HG03442 (cell line): ENCODE data around the gene HHATL.
"Not testable (repeated sequence)": the region's sequence is repeated elsewhere in the genome, so short reads cannot be mapped to it uniquely, and the experiment has no call there.

ENCODE experiments used
- ATAC-seq: cut with Tn5 transposase; IDR thresholded peaks from one replicate; pipeline ENCODE4 v1.9.1; 2021; ENCODE audit warnings: mild to moderate bottlenecking, moderate library complexity; ENCODE audit not compliant: unreplicated experiment

Gene HHATL

DNA sequence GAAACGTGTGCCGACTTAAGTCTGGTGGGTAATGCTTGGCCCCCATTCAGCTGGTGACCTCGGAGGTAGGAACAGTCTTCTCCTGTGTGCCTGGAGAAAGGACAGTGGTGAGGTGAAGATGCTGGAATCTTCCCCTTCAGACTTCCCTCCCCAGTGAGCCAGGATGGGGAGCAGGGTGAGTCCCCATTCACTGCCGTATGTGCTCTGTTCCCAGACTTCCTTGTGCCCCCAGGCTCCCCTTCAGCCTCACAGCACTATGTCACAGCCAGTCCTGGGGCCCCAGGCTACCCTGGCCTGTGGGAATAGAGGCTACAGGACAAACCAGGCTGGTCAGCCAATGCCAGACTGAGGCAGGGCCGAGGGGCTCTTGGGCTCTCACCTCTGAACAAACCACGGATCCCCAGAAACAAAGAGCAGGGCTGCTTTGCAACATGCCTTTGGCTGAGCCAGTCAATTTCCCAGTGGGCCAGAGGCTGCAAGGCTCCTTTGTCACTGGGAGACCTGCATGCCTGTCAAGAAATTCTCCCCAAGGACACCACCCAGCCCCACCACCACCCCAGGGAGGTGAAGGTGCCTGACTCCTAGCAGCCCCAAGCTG lies 31.8 kb upstream of the HHATL start:
- no peak for ATAC-seq

DNA sequence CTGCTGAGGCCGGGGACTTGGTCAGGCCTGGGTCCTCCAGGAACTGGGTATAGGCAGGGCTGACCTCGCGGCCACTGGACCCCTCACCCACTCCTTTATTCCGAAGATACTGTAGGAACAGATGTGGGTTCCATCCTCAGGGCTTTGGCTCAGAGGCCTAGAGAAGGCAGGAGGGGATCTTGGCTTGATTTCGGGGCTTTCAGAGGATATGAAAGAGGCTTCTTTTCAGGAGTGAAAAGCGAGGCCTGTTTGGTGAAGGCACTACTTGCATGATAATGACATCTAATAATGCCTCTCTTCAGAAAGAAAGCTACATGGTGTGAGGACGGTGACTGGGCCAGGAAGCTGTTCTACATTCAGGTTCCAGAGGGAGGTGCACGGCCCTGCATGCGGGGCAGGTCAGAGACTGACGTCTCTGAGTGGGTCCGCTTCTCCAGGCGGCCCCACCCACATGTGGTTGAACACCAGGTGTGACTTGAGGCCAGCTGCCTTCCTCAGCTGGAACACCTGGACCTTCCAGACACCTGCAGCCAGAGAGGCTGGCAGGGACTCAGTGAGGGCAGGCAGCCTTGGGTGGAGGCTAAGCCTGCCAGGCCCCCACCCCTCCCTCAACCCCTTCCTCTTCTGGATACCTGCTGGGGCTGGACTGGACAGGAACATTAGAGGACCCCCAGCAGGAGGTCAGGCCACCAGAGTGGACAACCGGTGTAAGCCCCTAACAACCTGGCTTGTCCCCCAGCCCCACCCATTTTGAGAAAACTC lies 31.1 kb upstream of the HHATL start:
- no peak for ATAC-seq

DNA sequence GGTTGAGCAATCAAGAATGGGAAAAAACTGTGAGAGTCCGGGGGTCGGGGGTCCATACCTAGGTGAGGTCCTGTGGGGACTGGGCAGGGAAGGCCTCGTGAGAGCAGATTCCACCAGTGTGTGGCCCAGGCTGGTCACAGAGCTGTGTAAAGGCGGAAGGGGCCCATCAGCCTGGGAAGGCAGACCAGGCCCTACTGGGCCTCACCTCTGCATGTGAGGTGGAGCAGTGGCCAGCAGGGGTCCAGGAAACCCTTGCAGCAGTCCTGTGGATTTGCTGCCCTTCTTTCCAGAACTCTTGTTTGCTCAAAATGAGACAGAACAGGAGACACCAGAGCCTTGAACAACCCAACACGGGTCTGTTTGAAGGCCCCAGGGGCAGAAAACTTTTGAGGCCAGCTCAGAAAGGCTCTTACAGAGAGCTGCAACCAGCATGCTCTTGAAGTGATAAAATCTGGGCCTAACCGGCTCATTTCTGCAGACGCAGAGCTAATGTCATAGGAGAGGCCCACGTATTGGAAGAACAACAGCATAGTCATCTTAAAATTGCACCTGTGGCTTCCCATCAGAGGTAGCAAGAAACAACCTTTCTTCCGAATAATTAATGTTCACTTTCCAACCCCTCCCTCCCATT lies 30.3 kb upstream of the HHATL start:
- no peak for ATAC-seq

DNA sequence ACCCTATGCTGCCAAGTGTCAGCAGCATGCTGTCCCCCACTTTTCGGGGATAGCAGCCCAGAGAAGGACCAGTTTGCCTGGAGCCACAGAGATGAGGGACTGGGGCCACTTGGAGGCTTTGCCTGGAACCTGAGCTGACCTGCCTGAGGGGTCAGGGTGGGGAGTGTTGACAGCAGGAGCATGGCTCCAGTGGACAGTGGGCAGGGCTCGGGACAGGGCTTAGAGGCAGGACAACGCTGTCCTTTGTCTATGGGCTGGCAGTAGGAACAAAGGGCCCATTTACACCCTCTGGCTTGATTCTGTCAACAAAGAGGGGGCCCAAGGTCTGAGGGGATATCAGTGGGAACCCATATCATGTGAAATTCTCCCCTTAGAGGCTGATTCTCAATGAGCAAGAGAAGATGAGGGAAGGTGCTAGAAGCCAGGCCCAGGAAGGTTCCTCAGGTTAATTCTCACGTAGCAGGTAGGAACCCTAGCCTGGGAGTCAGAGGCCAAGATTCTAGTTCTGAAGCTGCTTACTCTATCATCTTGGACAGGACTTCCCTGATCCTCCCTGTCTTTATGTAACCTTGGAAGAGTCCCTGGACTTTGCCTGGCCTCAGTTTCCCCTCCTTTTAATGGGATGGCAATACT lies 29.7 kb upstream of the HHATL start:
- ATAC-seq: no peak

DNA sequence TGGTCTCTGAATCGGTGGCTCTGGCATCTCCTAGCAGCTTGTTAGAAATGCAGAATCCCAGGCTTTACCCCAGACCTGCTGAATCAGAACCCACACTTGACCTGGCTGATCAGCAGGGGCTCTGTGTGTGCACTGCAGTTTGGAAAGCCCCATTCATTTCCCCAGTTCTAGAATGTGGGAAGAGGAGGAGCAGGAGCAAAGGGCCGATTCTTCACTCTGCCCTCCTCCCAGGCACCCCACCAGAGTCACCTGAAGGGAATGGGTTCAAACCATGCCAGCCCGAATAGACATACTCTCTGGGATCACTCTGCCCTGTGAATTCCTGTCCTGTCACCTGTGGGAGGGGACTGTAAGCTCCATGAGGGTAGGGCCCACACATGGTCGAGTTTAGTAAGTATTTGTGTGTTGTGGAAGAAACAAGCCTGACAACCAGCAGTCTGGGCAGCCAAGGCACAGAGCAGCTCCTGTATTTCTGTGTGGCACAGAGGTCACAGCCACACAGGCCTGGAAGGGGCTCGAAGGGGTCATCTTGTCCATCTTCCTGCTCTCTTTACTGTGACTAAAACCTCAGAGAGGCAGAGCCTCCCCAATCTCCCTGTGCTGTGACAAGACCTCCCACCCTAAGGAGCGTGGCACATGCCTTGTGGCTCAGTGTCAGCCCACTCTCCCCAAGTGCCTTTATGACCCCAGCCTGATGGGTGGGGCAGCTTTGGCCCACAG lies 29.0 kb upstream of the HHATL start:
- no peak for ATAC-seq

DNA sequence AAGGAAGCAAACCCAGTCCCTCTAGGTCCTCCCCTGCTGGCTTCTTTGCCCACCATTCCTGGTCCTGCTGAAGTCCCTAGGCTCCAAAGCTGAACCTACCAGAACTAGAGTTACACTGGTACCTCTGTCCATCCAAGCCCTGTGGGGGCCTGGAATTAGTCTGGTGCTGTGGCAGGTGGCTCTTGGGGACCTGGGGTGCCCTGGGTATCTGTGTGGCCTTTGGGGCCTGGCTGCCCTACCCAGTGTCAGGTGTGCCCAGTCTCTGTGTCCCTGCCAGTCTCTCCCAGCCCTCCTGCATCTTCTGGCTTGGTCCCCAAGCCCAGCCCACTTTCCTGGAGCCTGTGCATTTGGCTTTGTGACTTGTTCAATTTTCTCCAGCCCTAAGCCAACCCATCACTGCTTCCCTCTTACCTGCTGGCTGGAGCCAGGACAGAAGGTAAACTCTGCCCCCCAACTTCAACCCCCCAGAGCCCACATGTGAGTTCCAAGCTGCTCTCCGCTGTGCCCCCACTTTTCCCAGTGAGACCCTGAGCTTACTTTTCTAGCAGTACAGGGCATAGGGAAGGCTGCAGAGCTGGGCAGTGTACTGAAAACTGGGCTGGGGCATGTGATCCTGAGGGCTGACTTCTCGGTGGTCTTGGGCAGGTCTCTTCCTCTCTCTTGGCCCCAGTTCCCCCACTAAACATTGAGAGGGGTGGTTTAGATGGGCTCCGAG lies 28.3 kb upstream of the HHATL start:
- no peak for ATAC-seq

DNA sequence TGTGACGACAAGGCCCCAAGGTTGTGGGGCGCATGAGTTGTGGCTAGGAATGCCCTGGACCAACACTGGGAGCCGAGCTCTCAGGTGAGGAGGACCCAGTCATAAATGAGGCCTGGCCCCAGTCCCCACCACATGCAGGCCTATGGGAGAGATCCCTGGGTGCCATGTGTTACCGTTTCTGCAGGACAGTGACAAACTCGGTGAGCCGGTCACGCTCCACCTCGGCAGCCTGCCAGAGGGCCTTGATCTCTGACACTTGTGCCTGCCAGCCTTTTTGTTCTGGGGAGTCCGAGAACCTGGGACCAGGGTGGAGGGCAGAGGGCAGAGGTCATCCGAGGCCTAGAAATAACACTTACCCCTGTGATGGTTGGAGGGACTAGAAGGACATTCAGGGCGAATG lies 27.7 kb upstream of the HHATL start:
- ATAC-seq: no peak

DNA sequence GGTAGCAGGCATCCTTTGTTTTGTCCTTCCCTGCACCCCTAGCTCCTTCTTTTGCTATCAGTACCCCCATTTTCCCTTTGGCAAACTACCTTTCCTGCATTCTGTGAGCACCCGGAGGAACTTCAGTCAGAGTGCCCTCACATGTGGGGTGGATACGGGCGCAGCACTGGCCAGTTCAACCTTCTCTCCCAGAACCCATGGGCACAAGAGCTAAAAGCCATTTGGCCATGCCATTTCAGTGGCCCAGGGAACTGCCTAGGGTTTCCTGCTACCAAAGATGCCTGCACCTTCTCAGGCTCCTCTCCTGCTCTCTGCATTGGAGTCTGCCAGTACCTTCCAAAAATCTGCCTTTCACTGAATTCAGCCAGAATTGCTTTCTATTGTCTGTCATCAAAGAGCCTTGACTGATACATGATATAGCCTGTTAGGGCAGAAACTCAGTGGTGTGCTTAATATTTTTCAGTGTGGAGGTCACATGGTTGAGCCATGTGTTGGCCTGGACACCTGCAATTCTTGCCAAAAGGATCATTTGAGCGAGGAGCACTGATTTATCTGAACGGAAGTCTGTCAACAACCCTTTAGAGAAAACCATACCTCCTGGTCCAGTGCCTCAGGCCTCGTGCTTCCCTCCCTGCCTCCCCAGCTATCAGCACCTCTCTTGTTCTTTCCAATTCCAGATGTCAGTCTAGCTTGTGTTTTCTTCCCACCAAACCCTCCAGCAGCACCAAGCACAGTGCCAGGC lies 27.0 kb upstream of the HHATL start:
- ATAC-seq: no peak

DNA sequence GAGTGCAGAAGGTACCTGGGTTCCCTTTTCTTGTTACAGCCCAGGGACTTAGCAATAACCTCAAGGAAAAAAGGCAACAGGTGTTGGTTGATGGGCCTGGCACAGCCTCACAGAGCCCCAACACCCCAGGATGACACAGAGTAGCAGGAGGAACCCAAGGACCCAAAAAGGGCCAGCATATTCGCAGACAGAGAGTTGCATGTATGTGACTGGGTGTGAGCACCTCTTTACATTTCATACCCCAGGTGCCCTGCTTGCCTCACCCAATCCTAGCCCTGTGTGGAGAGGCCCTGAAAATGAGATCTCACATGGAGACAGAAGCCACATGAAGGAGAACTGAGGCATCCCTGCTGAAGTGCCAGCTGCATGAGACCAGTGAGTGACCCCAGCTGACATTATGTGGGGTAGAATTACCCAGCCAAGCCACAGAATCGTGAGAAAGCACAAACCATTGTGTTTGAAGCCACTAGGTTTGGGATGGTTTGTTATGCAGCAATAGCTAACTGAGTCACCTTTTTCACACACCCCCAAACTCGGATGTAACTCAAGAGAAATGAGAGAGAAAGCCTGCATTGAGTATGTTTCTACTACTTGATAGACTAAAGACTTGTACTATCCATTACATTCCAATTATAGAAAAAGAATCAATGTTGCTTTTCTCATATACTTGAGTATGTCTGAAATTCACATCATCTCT lies 26.2 kb upstream of the HHATL start:
- no peak for ATAC-seq

DNA sequence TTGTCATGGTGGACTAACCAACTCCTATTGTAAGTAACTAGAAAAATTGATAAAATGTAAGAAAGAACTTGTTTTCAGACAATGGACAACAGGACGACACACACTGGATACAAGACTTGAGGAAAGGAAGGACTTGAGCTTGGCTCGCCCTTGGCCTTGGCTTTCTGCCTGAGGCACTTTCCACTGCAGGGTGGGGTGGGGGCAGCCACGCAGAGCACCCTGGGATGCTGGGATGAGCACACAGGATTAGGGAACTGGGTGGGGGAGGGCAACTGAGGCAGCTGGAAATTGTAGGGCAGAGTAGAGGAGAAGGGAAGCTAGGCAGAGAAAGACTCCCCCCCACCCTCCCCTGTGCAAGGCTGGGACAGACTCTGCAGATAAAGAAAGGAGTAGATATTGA lies 25.5 kb upstream of the HHATL start:
- no peak for ATAC-seq

DNA sequence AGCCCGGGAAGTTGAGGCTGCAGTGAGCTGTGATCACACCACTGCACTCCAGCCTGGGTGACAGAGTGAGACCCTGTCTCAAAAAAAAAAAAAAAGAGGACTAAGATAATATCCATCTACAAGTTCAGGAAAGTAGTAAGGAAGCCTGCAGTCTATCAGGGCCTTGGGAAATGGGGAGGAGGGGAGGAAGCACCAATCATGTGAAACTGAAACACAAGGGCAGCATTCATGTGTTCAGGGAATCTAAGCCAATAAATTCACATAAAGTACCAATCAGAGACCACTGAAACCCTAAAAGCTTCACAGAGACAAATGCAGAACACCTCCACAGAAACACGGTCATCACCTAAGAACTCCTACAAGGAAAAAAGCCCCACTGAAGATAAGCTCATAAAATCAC lies 22.9 kb upstream of the HHATL start:
- ATAC-seq: no peak

DNA sequence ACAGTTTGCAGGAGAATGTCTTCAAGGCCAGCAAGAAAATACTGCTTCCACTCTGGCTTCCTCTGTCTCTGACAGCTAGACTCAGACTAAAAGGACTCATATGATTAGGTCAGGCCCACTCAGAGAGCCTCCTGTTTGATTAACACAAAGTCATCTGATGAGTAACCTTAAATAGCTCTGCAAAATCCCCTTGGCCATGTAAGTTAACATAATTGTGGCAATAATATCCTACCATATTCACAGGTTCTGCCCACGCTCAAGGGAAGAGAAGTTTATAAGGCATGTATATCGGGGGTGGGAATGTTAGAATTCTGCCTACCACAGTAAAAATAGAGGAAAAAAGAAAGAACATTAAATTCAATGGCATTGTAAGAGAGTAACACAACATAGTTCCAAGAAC lies 20.6 kb upstream of the HHATL start:
- ATAC-seq: no peak

DNA sequence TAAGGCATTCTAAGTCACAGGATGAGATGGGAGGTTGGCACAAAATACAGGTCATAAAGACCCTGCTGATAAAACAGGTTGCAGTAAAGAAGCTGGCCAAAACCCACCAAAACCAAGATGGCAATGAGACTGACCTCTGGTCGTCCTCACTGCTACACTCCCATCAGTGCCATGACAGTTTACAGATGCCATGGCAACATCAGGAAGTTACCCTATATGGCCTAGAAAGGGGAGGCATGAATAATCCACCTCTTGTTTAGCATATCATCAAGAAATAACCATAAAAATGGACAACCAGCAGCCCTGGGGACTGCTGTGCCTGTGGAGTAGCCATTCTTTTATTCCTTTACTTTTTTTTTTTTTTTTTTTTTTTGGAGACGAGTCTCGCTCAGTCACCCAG lies 19.8 kb upstream of the HHATL start:
- not testable (repeated sequence) for ATAC-seq

DNA sequence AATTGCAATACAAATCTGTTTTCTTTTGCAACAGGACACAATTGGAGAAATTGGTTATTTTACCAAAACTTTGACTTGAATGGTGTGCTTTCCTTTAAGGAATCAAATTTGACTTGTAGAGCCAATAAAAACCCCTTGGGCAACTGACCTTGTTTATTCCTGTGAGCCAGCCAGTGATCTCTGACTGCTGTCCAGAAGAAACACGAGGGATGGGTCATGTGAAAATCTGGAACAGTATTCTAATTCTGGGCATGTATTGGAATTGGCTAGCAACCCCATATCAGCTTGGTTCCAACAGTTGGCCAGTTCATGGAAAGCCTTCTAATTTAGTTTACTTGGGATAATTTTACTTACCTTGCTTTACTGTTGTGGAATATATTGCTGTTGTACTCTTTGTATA lies 19.1 kb upstream of the HHATL start:
- ATAC-seq: no peak

DNA sequence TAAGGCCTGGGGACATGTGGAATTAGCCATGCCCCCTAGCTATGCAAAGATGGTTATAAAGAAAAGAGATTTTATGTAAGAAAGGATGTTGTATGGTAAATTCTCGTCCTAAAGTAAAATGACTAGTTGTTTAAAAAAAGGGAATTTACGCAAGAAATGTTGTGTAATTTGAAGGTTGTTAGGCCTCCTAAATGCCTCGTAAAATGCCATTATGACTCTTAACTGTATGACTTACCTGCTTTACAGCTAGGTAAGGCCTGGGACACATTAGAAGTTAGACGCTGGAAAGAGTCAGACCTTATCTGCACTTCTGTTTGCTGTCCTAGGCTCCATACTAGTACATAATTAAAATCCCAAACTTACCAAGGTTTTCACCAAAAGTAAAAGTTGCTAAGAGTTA lies 17.5 kb upstream of the HHATL start:
- ATAC-seq: no peak

DNA sequence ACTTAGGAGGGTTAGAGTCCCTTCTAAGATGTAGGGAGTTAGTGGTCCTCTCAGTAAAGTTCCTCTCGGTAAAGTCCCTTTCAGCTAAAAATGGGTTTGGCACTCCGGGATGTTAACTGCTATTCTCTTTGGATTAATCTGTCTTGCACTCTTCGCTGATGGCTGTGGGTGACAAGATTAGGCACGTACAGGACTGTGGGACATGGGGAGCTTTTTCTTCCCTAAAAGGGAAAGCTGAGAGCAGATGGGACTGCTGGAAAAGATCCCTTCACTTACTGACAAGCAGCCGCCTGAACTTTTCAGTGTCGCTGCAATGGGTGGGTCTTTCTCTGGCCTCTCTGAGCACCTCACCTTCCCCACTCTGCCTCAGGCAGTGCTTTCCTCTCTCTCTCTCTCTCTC lies 16.4 kb upstream of the HHATL start:
- ATAC-seq: no peak

DNA sequence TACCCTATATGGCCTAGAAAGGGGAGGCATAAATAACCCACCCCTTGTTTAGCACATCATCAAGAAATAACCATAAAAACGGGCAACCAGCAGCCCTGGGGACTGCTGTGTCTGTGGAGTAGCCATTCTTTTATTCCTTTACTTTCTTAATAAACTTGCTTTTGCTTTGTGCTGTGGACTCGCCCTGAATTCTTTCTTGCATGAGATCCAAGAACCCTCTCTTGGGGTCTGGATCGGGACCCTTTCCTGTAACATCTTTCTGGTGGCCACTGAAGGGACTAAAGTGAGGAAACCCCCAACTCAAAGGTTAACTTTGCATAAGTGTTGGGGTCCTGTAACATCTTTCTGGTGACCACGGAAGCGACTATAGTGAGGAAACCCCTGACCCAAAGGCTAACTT lies 15.7 kb upstream of the HHATL start:
- ATAC-seq: no peak

DNA sequence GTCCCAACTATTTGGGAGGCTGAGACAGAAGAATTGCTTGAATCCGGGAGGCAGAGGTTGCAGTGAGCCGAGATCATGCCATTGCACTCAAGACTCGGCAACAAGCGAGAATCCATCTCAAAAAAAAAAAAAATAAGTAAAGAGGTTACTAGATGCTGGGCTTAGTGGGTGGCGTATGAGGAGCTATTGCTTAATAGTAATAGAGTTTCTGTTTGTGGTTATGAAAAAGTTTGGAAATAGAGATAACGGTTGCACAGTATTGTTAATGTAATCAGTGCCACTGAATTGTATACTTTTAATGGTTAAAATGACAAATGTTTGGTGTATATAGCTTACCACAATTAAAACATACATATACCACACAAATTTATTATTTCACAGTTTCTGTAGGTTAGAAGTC lies 14.7 kb upstream of the HHATL start:
- no peak for ATAC-seq

DNA sequence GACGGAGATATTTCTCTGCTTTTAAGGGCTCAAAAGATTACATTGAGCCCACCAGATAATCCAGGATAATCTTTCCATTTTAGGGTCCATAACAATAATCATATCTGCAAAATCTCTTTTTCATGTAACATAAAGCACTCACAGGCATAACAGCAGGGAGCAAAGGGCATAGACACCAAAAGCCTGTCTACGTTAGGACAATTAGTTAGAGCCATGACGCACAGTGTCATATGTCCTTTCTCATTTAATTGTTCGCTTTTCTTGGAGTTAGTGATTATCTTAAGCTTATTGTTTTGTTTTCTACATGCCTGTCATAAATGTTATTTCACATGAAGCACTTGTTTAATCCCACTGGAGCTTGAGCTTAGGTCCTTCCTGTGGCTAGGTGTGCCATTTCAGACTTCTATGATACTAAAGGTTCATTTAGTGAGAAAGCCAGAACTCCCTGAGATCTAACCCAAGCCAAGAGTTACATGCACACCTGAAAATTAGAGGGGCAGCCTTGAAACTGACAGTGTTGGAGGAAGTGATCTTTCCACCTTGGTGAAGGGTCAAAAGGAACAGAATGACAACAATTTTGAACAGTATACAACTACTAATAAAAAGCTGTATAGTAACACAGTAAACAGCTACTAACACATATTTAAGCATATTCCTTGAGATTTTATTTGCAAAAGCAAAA lies 11.7 kb upstream of the HHATL start:
- no peak for ATAC-seq
